ENCODE data around the gene GMDS.

DNA sequence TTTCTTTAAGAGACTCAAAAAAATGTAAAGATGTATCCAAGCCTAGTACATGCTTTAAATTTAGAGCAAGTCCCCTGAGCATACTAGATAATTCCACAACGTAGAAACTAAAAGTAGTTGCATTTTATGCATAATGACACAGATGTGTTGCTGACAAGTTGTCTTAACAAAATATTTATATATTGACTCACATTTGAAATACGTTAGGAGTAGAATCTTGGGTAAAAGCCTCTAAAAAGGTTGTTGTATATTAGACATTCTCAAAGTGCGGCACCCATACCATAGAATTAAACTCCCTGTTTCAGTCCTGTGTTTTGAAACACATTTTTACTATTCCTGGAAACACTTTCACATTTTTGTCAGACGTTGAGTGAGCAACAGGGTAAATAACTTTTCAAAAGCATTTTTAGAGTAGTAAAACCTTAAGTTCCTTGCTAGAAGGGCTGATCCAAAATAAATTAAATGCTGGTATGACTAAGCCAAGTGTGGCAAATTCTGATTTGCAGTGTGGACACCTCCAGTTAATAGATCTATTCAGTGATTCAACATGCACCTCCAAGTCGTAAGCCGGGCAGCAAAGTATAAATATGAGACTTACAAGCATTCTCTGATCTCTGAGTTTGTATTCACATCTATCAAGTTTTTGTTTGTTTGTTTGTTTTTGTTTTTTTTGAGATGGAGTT lies 97.5 kb downstream of the GMDS start:
- TF ChIP-seq, protein P1, sequence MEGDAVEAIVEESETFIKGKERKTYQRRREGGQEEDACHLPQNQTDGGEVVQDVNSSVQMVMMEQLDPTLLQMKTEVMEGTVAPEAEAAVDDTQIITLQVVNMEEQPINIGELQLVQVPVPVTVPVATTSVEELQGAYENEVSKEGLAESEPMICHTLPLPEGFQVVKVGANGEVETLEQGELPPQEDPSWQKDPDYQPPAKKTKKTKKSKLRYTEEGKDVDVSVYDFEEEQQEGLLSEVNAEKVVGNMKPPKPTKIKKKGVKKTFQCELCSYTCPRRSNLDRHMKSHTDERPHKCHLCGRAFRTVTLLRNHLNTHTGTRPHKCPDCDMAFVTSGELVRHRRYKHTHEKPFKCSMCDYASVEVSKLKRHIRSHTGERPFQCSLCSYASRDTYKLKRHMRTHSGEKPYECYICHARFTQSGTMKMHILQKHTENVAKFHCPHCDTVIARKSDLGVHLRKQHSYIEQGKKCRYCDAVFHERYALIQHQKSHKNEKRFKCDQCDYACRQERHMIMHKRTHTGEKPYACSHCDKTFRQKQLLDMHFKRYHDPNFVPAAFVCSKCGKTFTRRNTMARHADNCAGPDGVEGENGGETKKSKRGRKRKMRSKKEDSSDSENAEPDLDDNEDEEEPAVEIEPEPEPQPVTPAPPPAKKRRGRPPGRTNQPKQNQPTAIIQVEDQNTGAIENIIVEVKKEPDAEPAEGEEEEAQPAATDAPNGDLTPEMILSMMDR (conservative IDR thresholded peaks at IDR 0.05; ENCODE audit: low read depth in 2 of 2): no peak
- no peak for TF ChIP-seq EZH2 (IDR thresholded peaks at IDR 0.05; ENCODE audit: low read depth, unreplicated experiment)
- TF ChIP-seq, protein P2, sequence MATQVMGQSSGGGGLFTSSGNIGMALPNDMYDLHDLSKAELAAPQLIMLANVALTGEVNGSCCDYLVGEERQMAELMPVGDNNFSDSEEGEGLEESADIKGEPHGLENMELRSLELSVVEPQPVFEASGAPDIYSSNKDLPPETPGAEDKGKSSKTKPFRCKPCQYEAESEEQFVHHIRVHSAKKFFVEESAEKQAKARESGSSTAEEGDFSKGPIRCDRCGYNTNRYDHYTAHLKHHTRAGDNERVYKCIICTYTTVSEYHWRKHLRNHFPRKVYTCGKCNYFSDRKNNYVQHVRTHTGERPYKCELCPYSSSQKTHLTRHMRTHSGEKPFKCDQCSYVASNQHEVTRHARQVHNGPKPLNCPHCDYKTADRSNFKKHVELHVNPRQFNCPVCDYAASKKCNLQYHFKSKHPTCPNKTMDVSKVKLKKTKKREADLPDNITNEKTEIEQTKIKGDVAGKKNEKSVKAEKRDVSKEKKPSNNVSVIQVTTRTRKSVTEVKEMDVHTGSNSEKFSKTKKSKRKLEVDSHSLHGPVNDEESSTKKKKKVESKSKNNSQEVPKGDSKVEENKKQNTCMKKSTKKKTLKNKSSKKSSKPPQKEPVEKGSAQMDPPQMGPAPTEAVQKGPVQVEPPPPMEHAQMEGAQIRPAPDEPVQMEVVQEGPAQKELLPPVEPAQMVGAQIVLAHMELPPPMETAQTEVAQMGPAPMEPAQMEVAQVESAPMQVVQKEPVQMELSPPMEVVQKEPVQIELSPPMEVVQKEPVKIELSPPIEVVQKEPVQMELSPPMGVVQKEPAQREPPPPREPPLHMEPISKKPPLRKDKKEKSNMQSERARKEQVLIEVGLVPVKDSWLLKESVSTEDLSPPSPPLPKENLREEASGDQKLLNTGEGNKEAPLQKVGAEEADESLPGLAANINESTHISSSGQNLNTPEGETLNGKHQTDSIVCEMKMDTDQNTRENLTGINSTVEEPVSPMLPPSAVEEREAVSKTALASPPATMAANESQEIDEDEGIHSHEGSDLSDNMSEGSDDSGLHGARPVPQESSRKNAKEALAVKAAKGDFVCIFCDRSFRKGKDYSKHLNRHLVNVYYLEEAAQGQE (IDR thresholded peaks at IDR 0.05; ENCODE audit: unreplicated experiment): no peak
